GM12891 (cell line): ENCODE results near the gene CXCR1.

ENCODE experiments used
- PAX5 ChIP-seq: IDR thresholded peaks from 2 replicates; pipeline ENCODE4 v1.6.1; 2011; ENCODE audit warnings: low read length, moderate library complexity, mild to moderate bottlenecking; ENCODE audit not compliant: insufficient read depth, severe bottlenecking
- POLR2A ChIP-seq: IDR thresholded peaks from 2 replicates; pipeline ENCODE4 v1.6.1; 2011; ENCODE audit warnings: low read depth, low read length, control low read depth
- POLR2AphosphoS5 ChIP-seq: IDR thresholded peaks from 2 replicates; pipeline ENCODE4 v1.6.1; 2011; ENCODE audit warnings: low read depth, low read length, control low read depth
- POU2F2 ChIP-seq: IDR thresholded peaks from 2 replicates; pipeline ENCODE4 v1.6.1; 2011; ENCODE audit warnings: low read depth, mild to moderate bottlenecking, control low read depth, low read length, moderate library complexity
- SPI1 ChIP-seq: IDR thresholded peaks from 2 replicates; pipeline ENCODE4 v1.6.1; 2011; ENCODE audit warnings: low read depth, low read length, control low read depth
- TAF1 ChIP-seq: IDR thresholded peaks from 2 replicates; pipeline ENCODE4 v1.6.1; 2011; ENCODE audit warnings: low read depth, low read length, control low read depth

DNA sequence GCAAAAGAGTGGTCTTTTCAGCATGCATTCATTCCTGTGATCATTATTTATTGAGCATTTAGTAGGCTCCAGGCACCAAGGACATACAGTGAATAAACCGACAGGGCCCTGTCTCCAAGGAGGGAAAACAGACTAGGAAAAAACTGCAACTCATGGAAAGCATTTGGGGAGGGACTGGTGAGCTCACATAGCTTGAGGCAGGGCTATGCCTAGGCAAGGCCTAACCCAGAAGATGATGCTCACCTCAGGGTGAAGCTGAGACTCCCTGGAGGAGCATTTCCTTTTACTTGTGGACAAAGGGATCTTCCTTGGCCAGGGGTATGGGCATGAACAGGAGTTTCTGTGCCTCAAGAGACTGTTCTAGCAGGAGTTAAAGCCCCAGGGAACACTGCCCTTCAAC lies 3.9 kb downstream of the CXCR1 start:
- TF ChIP-seq POLR2A (no peak), TAF1 (no peak), PAX5 (no peak), POLR2AphosphoS5 (no peak), SPI1 (no peak), POU2F2 (no peak)
